OCI-M1 (cell line): ENCODE measurements around the gene UFC1.

Experiments used
- DNase-seq: peaks from one replicate; lab custom pipeline; 2025; lab: John Stamatoyannopoulos, UW

UFC1 gene

GRCh38 chr1:161171191-161171590, 17.4 kb downstream of the UFC1 start:
- no peak for DNase-seq

- DNase-seq = no peak
Measured at GRCh38 chr1:161171696-161172095, 17.9 kb downstream of the UFC1 start.

DNA sequence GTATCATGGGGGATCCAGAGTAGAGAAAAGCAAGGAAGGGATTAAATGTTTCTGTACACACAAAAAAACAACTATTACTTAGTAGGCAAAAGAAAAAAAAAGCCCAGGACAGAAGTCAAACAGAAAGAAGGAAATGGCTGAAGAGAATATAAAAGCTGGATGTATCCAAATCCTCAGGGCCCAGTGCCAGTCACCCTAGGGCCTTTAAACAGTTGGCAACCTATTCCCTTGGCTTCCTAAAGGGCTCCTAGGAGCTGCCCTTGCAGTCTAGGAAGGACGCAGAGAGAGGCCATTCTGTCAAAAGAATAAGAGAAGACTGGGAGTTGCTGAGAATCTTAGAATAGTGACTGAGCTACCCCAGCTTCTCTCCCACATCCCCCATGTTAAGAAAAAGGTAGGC, 18.6 kb downstream of the UFC1 start:
- DNase-seq = no peak

DNA sequence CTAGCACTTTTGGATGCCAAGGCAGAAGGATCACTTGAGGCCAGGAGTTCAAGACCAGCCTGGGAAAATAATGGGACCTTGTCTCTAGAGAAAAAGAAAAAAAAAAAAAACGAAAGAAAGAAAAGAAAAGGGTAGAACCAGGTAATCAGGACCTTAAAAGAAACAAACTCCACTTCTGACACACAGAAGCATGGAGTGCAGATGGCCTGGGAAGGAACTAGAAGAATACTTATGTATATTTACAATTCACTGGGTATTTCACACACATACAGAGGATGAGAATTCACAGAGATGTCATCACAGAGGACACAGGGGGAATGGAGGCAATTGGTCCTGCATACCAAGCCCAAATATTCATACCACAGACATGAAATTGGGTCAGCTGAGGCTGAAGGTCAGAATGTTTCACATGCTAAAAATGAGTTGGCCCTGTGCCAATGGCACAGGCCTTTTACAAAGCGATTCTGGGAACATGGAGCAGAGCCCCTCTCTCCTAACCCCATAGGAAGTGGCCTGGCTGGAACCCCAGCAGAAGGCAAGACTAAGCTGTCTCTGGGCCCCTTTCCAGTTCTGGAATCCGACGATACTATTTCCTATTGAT, 19.1 kb downstream of the UFC1 start:
- DNase-seq = no peak

DNA sequence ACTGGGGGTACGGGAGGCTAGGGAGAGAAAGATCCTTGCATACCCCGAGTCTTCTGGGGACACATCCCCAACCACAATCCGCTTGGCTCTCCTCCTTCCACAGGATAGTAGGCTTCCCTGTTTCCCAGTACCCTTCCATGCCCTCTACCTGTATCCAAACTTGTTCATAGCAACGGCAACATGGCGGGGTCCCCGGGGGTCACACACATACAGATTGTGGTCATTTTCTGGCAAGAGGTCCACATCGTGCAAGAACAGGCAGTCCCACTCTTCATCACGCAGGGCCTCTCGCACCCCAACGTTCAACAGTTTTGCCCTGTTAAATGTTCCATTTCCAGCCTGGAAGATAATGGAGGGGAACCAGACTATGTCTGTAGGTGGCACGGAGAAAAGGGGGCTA, 19.9 kb downstream of the UFC1 start:
- DNase-seq = no peak

GRCh38 chr1:161174911-161175310, 21.1 kb downstream of the UFC1 start:
- DNase-seq = no peak

DNA sequence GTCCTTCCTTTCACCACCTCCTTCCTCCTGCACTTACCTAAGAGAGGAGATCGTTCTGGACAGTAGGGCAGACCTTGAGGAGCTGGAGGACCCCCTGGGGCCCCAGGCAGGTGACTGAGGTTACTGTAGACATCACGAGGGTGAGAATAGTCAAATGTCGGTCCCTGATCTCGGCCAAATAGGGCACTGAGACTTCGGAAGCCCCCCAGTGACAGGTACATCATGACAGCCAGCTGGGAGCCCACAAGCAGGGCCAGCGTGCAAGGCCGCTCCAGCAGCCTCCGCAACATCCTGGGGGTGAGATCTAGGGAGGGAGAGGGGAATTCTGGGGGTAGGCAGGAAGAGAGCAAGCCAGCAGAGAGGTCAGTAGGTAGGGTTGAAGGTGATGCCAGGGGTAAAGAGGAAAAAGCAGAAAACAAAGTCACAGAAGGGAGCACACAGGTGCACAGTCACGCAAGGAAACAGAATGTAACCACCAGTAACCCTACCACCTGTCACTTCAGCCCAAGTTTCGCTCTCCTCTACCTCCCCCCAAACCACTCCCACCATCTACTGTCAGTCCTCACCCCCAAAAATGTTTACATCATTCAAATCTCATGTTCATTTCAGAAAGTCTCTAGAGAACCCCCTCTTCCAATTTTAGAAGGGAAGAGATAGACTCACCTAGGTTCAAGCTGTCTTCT, 22.1 kb downstream of the UFC1 start:
- DNase-seq = no peak

GRCh38 chr1:161176468-161177111, 22.8 kb downstream of the UFC1 start:
- DNase-seq = peak; percentile 58

DNA sequence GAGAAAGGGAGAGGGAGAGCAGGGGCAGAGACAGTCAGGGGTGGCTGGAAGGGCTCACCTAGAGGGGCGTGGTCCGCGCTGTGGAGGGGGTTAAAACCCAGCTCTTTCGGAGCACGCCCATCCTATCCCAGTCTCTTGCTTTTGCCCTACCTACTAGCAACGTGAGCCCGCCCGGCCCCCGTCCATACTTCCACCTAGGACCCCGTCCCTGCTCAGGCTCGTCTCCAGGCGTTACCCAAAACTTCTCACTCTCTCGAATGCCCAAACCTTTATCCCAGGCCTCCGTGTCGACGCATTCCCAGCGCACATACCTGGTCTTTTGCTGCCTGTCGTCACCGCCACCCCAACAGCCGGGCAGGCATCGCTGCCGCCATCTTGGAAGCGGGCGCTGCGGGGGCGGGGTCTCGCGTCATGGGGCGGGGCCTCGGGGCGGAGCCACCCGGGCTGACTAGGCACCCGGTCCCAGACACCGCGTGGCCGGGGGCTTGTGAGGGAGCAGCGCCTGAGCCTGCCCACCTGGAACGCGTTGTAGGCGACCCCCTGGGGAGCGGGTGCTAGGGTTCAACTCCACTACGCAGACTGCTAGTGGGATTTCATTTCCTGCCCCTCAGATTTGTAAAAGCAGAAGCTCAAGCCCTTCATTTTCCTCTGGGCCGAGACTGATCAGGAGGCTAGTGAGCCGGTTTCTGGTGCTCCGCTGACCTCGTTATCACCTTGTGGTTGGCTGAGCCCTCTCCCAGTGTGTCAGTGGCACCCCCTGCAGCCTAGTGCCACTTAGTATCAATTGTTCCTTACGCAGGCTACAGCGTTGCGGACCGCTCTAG, 23.5 kb downstream of the UFC1 start, which contains the start of gene B4GALT3:
TSS of gene B4GALT3 (minus strand) at position 396 of the 824 bp plus-strand sequence. CDS start 1,447 bp downstream, outside the sequence.
- peak; percentile 98 for DNase-seq

GRCh38 chr1:161177936-161178244, 24.1 kb downstream of the UFC1 start:
- DNase-seq = no peak

DNA sequence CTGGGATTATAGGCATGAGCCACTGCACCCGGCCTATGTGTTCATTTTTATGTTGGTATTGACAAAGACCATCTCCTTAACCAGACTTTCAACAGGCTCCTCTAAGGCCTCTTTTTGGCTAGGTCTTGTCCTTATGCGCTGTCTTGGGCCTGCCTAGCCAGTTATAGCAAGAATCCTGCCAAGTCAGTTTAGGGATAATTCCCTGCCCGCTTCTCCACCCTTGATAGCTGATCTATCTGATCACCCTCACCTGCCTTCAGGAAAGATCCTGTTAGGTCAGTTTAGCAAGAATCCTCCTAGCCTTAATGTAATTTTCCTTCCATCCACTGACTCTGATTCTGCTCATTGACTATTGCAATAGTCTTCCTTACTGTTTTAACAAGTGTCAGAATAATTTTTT, 25.9 kb downstream of the UFC1 start:
- DNase-seq = no peak

DNA sequence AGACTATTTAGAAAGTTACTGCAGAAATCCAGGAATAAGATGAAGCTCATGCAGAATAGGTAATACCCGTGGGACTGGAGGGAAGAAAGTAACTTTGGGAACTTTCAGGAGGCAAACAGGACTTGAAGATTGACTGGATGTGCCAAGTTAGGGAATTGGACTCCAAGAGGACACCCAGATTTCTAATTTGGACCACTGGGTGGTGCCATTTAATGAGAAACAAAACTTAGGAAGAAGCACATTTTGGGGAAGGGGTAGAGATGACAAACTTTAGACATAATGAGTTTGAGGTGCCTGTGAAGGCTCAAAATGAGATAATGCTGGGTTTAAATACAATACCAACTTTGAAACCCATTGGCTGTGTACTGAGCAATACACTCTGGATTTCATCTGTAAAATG, 26.9 kb downstream of the UFC1 start:
- DNase-seq = peak; percentile 78

DNA sequence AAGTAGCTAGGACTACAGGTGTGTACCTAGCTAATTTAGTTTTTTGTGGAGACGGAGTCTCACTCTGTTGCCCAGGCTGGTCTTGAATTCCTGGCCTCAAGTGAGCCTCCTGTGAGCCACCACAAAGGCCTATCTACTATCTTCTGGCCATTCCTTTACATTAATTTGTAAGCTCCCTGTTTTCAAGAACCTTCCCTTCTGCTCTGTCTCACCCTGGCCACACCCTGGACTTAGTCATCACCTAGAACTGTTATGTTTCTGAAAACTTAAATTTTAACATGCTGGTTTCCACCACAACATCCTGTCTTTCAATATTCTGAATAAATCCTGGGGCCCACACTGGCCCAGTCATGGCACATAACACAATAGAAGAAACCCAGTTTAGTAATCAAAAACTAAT, 28.4 kb downstream of the UFC1 start:
- peak; percentile 20 for DNase-seq

- peak; percentile 78 for DNase-seq
Measured at GRCh38 chr1:161185282-161185682, 31.5 kb downstream of the UFC1 start.

DNA sequence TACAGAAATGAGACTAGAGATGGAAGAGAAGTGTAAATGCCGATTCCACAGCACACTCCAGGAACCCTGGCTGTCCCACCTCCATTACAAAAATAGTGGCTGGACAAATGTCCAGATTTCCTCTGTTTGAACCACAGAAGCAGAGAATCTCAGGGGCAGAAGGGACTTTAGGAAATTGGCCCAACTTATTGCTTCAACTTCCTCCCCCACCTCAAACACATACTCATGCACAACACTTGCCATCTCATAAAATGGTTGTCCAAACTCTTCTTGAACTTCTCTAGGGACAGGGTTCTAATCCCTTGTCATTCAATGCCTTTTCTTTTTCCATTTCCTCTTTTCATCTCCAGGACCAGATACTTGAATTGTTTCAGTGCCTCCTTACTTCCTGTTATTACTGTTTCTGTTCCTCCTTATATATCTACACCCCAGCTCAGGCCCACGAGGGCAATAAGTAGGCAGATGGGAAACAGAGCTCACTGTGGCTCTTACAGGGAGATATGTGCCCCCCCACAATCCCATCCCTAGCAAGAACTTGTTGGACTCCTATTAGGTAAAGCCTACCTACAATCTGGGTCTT, 32.0 kb downstream of the UFC1 start:
- DNase-seq = peak; percentile 82

- no peak for DNase-seq
Measured at GRCh38 chr1:161187311-161187710, 33.5 kb downstream of the UFC1 start.

DNA sequence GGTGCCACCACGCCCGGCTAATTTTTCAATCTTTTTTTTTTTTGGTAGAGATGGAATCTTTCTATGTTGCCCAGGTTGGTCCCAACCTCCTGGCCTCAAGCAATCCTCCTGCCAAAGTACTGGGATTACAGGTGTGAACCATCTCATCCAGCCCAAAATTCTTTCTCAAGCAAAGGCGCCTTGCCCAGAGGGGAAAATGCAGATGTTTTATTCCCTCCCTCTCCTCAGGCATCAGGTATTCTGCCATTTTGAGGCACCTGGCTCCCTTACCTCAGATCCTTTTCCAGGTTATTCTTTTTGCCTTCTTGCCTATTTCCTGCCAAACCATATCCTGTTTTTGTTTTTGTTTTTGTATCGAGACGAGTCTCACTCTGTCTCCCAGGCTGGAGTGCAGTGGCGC, 34.6 kb downstream of the UFC1 start:
- DNase-seq = no peak

- no peak for DNase-seq
Measured at GRCh38 chr1:161189036-161189435, 35.3 kb downstream of the UFC1 start.

DNA sequence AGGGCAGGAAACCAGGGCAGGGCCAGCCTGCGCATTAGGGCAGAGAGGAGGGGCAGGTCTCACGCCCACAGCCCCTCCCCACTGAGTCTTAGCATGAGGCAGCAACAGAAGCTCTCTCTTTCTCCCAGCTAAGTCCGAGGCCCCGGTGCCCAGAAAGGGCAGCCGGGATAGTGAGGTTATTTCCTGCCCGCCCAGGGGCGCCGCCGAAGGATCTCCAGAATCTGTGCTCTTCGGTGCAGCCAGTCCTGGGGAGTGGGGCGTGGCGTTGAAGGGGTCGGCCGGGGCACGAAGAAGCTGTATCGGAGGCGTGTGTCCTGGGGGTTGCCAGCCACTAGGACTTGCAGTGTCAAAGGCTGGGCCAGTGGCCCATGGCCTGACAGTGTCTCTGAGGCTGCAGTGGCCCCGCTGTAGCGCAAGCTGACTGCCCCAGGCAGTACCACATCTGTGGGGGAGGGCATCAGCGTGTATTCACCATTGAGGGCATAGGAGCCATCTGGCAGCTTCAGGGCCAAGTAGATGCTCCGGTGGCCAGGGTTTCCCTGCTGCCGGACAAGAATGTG, 37.3 kb downstream of the UFC1 start:
- no peak for DNase-seq

GRCh38 chr1:161191971-161192370, 38.2 kb downstream of the UFC1 start:
- no peak for DNase-seq

DNA sequence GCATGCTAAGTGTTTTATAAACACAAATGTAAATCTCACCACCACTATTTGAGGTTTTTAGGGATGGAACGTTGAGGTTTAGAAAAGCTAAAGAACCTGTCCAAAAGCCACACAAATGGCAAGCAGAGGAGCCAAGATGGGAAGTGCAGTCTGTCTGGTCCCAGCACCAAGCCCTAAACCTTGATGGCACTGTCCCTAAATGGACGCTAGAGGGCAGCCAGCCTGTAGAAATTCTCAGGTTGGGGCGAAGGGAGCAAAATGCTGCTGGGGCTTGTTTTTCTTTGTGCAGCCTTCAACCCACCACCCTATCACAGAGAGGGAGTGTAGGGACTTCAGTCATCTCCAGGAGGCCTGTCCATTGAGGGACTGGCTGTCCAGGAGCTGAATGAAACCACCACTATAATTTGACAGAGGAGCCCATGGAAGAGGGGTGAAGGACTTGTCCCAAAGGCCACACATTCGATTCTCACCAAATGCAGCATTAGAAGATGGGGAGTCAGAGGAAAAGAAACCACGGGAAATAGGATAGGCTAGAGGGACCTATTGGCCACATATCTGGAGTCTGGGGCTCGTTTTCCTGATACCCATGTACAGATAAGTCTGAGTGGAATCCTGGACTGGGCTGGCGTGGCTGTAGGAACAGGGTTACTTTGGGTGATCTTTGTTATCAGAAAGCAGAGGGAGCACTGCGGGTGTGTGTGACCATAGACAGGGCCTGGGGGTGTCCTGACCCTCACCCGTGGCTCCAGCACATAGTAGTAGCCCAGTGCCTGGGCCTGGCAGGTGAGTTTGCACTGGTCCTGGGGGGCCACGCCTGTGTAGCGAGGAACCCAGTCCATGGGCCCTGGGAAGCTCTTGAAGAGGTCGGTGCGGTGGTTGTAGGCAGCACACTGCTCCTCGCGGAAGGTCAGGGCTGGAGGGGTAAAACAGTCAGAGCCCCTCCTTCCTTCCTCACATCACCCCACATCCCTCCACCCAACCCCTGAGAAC, 39.0 kb downstream of the UFC1 start:
- DNase-seq = peak; percentile 90
